EH (cell line): ENCODE measurements around the gene FCSK.
"Not testable (repeated sequence)": the region's sequence is repeated elsewhere in the genome, so short reads cannot be mapped to it uniquely, and the experiment has no call there.

Experiments
- DNase-seq: peaks from one replicate; pipeline ENCODE4 v3.0.0-alpha.2; 2015; ENCODE audit warnings: low read depth

Gene FCSK

GRCh38 chr16:70432356-70432722 lies 22.1 kb upstream of the FCSK start:
- DNase-seq: no peak

DNA sequence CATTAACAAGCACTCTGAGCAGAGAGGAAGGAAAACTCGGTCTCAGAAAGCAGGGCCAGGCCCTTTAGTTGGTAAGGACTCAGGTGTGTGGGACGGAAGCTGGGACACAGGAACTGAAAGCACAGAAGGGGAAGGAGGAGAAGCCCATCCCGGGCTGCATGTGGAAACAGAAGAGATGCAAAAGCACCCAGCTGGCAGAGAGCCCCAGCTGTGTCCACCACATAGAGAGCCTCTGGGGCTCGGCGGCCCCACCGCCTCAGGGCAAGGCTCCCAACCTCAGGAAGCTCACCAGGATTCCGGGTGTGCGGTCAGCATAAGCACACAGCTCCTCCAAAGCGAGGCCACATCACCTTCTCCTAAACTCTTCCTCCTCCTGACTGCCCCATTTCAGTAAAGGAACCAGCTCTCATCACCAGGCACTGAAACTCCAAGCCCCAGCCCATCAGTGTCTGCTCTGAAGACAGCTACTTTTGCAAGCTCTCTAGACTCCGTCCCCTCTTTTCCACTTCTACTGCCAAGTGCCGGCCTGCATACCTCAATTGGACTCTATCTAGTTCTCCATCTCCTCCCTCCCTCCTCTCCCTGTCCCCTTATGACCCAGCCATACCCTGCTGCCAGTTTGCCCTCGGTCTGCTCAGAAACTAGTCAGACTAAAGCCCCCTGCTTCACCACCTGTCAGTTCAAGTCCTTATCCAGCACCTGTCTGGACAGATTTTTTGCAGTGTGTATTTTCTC lies 21.5 kb upstream of the FCSK start:
- DNase-seq: peak; percentile 60

DNA sequence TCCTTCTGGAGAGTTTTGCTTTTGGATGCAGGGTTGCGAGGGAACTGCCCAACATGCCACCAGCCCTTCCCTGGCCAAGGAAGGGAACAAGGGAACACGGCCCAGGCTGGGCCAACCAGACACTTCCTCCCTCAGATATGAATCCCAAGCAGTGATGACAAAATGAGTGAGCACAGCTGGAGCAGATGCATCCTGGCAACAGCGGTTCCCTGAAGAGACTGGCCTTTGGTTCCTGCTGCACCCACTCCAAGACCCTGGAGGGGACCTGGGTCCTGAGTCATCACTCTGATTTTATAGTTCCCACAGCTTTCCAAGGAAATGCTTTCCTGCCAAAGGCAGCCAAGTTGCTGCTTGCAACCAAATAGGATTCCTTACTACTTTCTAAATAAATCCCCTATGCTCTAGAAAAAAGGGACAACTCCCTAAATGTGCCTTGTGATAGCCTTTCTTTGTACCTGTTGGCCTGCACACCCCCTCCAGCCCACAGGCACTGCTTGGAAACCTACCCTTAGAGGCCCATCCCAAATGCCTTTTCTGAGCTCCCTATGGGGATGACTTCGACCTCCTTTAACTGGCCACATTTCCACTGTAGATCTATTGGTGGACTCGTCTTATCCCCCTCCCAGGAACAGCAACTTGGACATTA lies 20.8 kb upstream of the FCSK start:
- peak; percentile 95 for DNase-seq

GRCh38 chr16:70434484-70435260 lies 19.7 kb upstream of the FCSK start:
- no peak for DNase-seq

DNA sequence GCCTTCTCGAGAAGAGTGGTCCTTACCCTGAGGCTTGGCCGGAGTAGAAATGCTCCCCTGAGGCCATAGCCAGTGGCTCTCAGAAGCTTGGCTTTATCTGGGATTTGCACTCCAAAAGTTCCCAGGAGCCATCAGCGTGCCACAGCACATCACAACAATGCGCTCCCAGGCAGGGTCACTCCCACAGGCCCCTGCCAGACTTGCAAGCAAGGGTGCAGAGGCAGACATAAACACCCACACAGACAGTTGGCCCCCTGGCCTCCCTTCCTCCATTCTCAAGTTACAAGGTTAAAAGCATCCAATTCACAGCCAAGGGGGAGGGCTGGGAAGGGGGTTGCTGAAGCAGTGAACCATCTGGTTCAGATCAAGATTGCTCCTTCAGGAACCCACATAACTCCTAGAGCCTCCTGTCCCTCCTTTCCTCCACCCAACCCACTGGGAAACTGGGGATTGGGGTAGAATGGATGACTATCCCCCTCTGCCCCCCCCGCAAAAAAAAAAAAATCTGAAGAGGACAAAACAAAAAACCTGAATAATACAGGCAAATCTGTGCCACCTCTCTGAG lies 17.3 kb upstream of the FCSK start:
- DNase-seq: peak; percentile 97

DNA sequence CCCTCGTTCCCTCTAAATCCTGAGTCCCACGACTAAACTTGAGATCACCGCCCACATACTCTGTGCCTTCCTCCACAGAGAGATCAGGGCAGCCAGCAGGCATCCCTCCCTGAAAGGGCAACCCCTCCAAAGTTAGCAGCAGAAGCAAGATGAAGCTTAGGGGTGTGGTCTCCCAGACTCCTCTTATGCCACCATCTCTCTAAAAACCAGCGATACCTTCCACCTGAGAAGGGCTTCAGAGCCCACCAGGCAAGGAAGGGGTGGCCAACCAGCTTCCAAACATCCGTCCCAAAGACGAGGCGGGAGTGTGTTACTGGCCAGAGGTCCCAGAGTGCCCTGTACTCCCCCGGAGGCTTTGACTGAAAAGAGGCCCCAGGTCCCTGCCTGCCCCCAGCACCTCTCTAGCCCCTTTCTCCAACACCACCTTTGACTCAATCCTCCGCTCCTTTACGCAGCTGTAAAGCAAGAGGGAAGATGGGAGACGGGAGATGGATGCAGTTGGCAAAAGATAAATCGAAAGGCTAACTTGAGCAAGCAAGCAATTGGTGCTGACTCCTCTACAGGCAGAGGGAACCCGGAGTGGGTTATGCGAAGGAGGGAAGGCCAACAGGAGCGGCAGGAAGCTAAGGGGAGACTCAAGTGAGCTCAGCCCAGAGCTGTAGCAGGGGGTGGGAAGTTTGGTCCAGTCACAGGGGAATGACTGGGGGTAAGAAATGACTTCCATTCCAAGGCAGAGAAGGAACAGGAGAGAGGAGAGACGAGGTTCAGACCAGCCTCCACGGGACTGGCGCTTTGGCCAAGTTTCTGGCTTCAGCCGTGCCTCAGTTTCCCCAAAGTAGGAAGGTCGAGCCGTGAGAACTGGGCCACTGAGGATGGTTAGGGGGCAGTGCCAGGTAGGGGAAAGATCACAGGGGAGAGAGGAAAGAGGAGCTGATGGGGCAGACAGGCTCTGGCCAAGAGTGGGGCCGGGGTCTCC lies 16.5 kb upstream of the FCSK start:
- peak; percentile 72 for DNase-seq

DNA sequence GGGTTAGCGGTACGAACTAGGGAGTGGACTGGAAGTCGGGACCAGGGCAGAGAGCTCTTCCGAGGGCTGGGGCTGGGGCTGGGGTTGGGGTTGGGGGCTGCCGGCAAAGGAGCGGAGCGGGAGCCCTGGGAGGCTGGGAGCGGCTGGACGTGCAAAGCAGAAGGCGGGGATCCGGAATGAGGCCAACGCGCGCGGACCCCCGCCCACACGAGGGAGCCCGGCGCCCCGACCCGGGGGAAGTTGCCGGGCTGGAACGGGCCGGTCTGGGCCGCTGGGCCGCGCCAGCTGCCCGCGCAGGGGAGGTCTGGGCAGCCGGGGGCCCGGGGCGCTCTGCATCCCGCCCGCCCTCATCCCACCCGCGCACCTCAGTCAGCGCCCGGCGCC lies 15.8 kb upstream of the FCSK start:
- no peak for DNase-seq

DNA sequence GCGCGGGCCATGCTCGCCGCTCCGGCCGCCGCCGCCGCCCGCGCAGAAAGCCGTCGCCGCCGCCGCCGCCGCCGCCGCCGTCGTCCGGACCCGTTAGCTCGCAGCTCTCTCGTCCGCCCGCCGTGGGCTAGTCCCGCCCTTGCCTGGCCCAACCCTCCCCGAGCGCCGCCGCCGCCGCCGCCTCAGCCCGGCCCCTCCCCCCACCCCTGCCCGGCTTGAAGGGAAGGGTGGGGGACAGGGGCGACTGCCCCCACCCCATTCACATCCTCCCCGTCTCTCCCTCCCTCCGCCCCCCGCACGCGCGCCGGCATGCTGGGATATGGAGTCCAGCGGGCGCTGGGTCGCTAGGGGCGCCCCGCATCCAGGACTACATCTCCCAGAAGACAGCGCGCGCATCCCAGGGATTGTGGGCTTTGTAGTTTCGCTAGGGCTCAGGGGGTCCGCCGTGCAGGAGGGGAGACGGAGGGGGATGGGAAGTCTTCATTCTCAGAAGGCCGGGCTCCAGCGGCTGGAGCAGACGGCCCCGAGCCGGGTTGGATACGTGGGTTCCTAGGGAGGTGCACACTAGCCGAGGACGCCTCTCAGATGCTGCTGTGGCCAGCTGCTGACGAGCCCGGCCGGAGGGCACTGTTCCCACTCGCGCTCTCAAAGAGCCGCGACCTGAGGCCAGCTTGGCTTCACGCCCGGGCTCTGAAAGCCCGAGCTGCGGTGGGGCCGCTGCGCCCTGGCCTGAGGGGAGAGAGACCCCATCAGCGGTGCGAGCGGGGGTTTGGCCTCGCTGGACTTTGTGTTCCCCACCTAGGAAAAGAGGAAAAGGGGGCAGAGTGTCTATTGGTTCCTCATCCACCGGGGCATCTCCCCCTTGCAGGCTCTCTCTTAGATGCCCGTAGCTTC lies 15.2 kb upstream of the FCSK start, which contains the start of gene ST3GAL2:
TSS of gene ST3GAL2 (minus strand) at position 132 of the 894 bp plus-strand sequence. CDS start 40,570 bp downstream, outside the sequence.
- DNase-seq: peak; percentile 94

- no peak for DNase-seq
Measured at GRCh38 chr16:70440009-70440692, 14.2 kb upstream of the FCSK start.

GRCh38 chr16:70441406-70441990 lies 12.9 kb upstream of the FCSK start:
- DNase-seq: no peak

DNA sequence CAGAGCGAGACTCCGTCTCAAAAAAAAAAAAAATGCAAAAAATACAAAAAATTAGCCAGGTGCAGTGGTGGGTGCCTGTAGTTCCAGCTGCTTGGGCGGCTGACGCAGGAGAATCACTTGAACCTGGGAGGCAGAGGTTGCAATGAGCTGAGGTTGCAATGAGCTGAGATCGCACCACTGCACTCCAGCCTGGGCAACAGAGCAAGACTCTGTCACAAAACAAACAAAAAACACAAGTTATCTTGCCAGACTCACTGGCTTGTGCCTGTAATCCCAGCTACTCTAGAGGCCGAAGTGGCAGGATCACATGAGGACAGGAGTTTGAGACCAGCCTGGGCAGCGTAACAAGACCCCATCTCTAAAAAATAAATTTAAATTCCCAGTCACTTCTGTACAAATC lies 12.1 kb upstream of the FCSK start:
- DNase-seq: no peak

- no peak for DNase-seq
Measured at GRCh38 chr16:70444249-70445063, 9.9 kb upstream of the FCSK start.

DNA sequence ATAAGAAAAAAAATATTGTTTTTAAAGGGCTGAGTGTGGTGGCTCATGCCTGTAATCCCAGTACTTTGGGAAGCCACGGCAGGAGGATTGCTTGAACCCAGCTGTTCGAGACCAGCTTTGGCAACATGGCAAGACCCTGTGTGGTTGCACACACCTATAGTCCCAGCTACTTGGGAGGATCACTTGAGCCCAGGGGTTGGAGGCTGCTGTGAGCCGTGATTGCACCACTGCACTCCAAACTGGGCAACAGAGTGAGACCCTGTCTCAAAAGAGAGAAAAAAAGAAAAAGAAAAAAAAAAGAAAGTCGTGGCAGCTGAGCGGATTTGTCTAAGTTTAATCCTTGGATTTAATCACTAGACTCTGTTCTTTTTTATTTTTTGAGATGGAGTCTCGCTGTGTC lies 6.3 kb upstream of the FCSK start:
- DNase-seq: no peak

DNA sequence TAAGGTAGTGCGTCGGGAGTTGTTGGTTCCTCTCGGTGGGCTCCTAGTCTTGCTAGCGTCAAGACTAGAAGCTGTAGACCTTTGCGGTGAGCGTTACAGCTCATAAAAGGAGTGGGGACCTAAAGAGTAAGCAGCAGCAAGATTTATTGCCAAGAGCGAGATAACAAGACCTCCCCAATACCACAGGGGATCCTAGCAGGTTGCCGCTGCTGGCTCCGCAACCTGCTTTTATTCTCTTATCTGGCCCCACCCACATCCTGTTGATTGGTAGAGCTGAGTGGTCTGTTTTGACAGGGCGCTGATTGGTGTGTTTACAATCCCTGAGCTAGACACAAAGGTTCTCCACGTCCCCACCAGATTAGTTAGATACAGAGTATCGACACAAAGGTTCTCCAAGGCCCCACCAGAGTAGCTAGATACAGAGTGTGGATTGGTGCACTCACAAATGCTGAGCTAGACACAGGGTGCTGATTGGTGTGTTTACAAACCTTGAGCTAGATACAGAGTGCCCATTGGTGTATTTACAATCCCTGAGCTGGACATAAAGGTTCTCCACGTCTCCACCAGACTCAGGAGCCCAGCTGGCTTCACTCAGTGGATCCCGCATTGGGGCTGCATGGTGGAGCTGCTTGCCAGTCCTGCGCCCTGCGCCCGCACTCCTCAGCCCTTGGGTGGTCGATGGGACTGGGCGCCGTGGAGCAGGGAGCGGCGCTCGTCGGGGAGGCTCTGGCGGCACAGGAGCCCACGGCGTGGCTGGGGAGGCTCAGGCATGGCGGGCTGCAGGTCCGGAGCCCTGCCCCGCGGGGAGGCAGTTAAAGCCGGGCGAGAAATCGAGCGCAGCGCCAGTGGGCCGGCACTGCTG lies 4.0 kb upstream of the FCSK start:
- DNase-seq: not testable (repeated sequence)

DNA sequence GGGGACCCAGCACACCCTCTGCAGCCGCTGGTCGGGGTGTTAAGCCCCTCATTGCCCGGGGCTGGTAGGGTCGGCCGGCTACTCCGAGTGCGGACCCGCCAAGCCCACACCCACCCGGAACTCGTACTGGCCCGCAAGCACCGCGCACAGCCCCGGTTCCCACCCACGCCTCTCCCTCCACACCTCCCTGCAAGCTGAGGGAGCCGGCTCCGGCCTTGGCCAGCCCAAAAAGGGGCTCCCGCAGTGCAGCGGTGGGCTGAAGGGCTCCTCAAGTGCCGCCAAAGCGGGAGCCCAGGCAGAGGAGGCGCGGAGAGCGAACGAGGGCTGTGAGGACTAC lies 3.4 kb upstream of the FCSK start:
- not testable (repeated sequence) for DNase-seq

GRCh38 chr16:70453117-70453891 lies 1.1 kb upstream of the FCSK start:
- no peak for DNase-seq

- no peak for DNase-seq
Measured at GRCh38 chr16:70453892-70454221, 538 bp upstream of the FCSK start.
